Activated T-helper 1 cell treated with anti-CD3 and anti-CD28 coated beads, Interleukin-12 subunit alpha, Interleukin-12 subunit beta, Interleukin-2, Interleukin-4 antibody, amounts not matched to agents 30 ng/mL and 10 ng/mL and 1 ng/mL, durations not matched to agents 14 hours and 24 hours and 36 hours (primary cell): Measurements from ENCODE around the gene FTSJ3. TPM values are rescaled to one million over a fixed set of nuclear protein-coding genes. Genes with fewer than 3 reads are reported as not detected.

Experiments
- DNase-seq: peaks from one replicate; pipeline ENCODE4 v3.0.0; 2021; ENCODE audit warnings: low spot score
- H3K27ac Mint-ChIP-seq: one replicate; pipeline ENCODE4 v1.8.0; 2021; ENCODE audit warnings: mild to moderate bottlenecking, mixed read lengths
- H3K27me3 Mint-ChIP-seq: one replicate; pipeline ENCODE4 v1.8.0; 2022; ENCODE audit warnings: mild to moderate bottlenecking, moderate library complexity, mixed read lengths; ENCODE audit not compliant: insufficient read depth
- H3K36me3 Mint-ChIP-seq: one replicate; pipeline ENCODE4 v1.8.0; 2021; ENCODE audit warnings: low read depth, mixed read lengths
- H3K4me1 Mint-ChIP-seq: one replicate; pipeline ENCODE4 v1.8.0; 2021; ENCODE audit warnings: low read depth, mixed read lengths
- H3K4me3 Mint-ChIP-seq: one replicate; pipeline ENCODE4 v1.8.0; 2021; ENCODE audit warnings: mild to moderate bottlenecking, moderate library complexity, mixed read lengths
- H3K9me3 Mint-ChIP-seq: one replicate; pipeline ENCODE4 v1.8.0; 2021; ENCODE audit warnings: mixed read lengths
- intact Hi-C: fragments of 100-400 bp; cut with micrococcal nuclease; formaldehyde crosslinking; loops from one replicate; pipeline ENCODE4 v1.15.1; 2024
- total RNA-seq: library from RNA; stranded (reverse); gene quantifications from 2 replicates; pipeline ENCODE4 v1.2.3, GENCODE V29; 2022

Gene FTSJ3
- total RNA-seq, 1 donor from 2014 or later: 100 TPM

DNA sequence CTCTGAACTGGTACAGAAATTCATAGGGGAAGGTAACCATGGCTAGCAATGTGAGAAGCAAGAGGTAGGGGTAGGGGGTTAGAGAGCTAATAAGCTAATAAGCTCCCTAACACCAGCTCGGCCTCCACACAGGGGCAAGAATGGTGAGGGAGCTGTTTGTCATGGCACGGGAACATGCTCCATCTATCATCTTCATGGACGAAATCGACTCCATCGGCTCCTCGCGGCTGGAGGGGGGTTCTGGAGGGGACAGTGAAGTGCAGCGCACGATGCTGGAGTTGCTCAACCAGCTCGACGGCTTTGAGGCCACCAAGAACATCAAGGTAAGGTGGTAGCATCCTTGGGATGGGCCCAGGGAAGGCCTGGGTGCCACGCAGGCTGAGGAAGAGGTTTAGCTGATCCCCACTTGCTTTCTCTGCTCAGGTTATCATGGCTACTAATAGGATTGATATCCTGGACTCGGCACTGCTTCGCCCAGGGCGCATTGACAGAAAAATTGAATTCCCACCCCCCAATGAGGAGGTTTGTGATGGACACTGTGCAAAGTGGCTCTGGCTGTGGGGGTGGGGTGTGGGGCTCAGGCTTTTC is 3.5 kb upstream of the FTSJ3 start:
- Mint-ChIP-seq H3K27ac (peak overlapping the region; percentile 29), H3K4me1 (peaks cover 53% of the 10 kb centered on the region), H3K27me3 (no peaks in the 10 kb centered on the region), H3K4me3 (no peak overlapping the region), H3K36me3 (peaks cover 71% of the 10 kb centered on the region), H3K9me3 (no peaks in the 10 kb centered on the region)
- intact Hi-C loops: no loop called here
- DNase-seq: no peak

DNA sequence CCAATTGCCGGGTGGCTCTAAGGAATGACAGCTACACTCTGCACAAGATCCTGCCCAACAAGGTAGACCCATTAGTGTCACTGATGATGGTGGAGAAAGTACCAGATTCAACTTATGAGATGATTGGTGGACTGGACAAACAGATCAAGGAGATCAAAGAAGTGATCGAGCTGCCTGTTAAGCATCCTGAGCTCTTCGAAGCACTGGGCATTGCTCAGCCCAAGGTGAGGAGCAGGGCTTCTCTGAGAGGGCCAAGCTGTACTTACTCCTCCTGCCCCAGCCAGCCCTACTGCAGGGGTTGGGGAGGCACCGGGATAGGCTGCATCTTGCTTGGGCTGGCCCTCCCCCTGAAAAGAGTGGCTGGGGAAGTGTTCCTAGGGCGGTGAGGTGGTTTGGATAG is 2.8 kb upstream of the FTSJ3 start:
- Mint-ChIP-seq H3K4me1 (peaks cover 53% of the 10 kb centered on the region), H3K9me3 (no peaks in the 10 kb centered on the region), H3K27ac (no peak overlapping the region), H3K36me3 (peaks cover 71% of the 10 kb centered on the region), H3K4me3 (peak overlapping the region; percentile 4), H3K27me3 (no peaks in the 10 kb centered on the region)
- intact Hi-C loops: no loop called here
- no peak for DNase-seq

DNA sequence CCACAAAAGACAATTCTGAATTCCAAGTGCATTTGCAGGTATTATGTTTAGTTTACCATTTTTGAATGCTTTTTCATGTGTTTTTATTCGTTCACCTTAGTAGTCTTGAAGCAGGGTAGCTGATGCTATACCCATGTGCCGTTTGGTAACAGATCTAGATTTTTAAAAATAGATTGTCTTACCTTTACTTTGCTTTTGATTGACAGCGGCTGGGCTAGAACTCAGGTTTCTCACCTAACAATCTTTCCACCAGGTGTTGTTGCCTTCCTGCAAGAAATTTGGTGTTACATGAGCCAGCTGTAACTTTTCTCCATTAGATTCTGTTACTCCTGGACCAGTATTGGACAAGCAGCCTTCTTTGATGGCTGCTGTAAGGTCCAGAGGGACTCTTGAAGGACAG is 1.5 kb upstream of the FTSJ3 start:
- Mint-ChIP-seq H3K36me3 (peaks cover 75% of the 10 kb centered on the region), H3K9me3 (no peaks in the 10 kb centered on the region), H3K27ac (no peak overlapping the region), H3K27me3 (no peaks in the 10 kb centered on the region), H3K4me1 (peaks cover 58% of the 10 kb centered on the region), H3K4me3 (peak overlapping the region; percentile 67)
- no peak for DNase-seq
- intact Hi-C loops: loop anchor here (5.0 to 10.0 kb wide), 3 partner anchors 207 to 678 kb away; partner anchors contain the start of genes CEP95, DDX5 and MAP3K3

- H3K27me3 Mint-ChIP-seq: no peaks in the 10 kb centered on the region
- H3K36me3 Mint-ChIP-seq: peaks cover 75% of the 10 kb centered on the region
- DNase-seq: no peak
- H3K27ac Mint-ChIP-seq: peak overlapping the region; percentile 98
- H3K9me3 Mint-ChIP-seq: no peaks in the 10 kb centered on the region
- peak overlapping the region; percentile 96 for H3K4me3 Mint-ChIP-seq
- intact Hi-C loops: loop anchor here (1.0 to 10.0 kb wide), 9 partner anchors 7 to 1899 kb away; partner anchors contain the start of genes CCDC47, CEP95, DDX5 and MAP3K3
- H3K4me1 Mint-ChIP-seq: peaks cover 68% of the 10 kb centered on the region
Observed at GRCh38 chr17:63827801-63828221, 348 bp upstream of the FTSJ3 start.

DNA sequence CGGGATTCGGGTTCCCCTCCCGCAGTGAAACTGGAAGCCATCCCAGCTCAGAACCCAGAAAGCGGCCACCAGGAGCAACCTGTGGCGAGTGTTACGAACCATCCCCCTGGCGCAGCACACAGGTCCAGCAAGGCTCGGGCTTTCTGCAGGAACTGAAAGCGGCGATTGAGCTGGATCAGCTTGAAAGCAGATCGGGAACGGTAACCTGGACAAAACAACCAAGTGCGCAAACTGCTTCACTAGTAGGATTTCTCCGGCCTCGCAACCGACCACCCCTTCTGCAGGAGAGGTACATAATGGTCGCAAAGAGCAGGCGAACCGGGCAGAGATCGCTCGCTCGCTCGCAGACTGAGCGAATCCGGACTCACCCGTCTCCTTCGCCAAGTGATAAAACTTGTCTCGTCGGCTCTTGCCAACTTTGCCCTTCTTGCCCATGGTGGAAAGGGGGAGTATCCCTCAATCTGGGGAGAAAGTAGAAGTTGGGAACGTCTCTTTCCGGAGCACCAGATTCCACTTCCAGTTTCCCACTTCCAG is 928 bp downstream of the FTSJ3 start:
- no peaks in the 10 kb centered on the region for H3K9me3 Mint-ChIP-seq
- H3K27me3 Mint-ChIP-seq: no peaks in the 10 kb centered on the region
- intact Hi-C loops: loop anchor here (1.0 to 10.0 kb wide), 9 partner anchors 9 to 1898 kb away; partner anchors contain the start of genes CCDC47, CEP95, DDX5 and MAP3K3
- peak overlapping the region; percentile 96 for H3K4me3 Mint-ChIP-seq
- H3K27ac Mint-ChIP-seq: peak overlapping the region; percentile 98
- DNase-seq: no peak
- H3K36me3 Mint-ChIP-seq: peaks cover 78% of the 10 kb centered on the region
- peaks cover 75% of the 10 kb centered on the region for H3K4me1 Mint-ChIP-seq

GRCh38 chr17:63824362-63824761 is 3.1 kb downstream of the FTSJ3 start:
- intact Hi-C loops: loop anchor here (10.0 kb wide), 1 partner anchor 400 kb away; no protein-coding TSS in a partner anchor
- DNase-seq: no peak
- no peaks in the 10 kb centered on the region for H3K27me3 Mint-ChIP-seq
- H3K36me3 Mint-ChIP-seq: peaks cover 75% of the 10 kb centered on the region
- H3K4me1 Mint-ChIP-seq: peaks cover 72% of the 10 kb centered on the region
- peak overlapping the region; percentile 5 for H3K27ac Mint-ChIP-seq
- peak overlapping the region; percentile 9 for H3K4me3 Mint-ChIP-seq
- H3K9me3 Mint-ChIP-seq: no peaks in the 10 kb centered on the region

DNA sequence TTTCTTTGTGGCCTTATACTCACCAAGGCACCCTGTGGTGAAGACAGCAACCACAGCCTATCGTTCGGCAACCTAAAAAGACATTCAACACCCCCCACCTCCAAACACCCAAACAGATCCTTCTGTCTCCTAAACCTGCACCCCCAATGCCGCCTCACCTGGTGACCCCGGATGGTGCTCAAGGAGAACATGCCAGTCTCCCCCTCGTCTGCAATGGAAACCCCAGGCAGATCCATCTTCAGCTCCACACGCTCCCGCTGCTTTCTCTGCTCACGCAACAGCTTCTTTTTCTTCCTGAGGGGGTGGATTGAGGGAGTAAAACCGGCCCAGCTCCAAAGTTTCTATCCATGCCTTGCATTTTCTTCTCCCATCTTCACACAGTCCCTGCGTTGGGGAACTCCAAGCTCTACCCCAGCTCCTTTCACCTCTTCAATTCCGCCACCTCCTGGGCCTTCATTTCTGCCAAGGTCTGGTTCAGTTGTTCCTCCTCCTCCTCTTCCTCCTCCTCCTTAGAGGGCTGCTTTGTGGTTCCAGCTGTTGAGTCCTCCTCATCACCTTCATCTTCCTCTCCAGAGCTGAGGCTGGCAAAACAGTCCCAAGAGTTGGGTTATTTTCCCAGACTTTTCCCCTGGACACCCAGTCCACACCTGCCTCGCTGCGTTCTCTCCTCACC is 3.7 kb downstream of the FTSJ3 start:
- H3K4me3 Mint-ChIP-seq: peak overlapping the region; percentile 28
- no peaks in the 10 kb centered on the region for H3K9me3 Mint-ChIP-seq
- H3K27me3 Mint-ChIP-seq: no peaks in the 10 kb centered on the region
- no peak for DNase-seq
- intact Hi-C loops: loop anchor here (10.0 kb wide), 1 partner anchor 399 kb away; no protein-coding TSS in a partner anchor
- peaks cover 76% of the 10 kb centered on the region for H3K36me3 Mint-ChIP-seq
- peaks cover 66% of the 10 kb centered on the region for H3K4me1 Mint-ChIP-seq
- peak overlapping the region; percentile 41 for H3K27ac Mint-ChIP-seq

GRCh38 chr17:63822537-63822936 is 4.9 kb downstream of the FTSJ3 start:
- no peaks in the 10 kb centered on the region for H3K9me3 Mint-ChIP-seq
- intact Hi-C loops: loop anchor here (10.0 kb wide), 1 partner anchor 398 kb away; no protein-coding TSS in a partner anchor
- H3K36me3 Mint-ChIP-seq: peaks cover 82% of the 10 kb centered on the region
- no peak for DNase-seq
- no peaks in the 10 kb centered on the region for H3K27me3 Mint-ChIP-seq
- H3K27ac Mint-ChIP-seq: no peak overlapping the region
- H3K4me3 Mint-ChIP-seq: peak overlapping the region; percentile 6
- H3K4me1 Mint-ChIP-seq: peaks cover 63% of the 10 kb centered on the region

DNA sequence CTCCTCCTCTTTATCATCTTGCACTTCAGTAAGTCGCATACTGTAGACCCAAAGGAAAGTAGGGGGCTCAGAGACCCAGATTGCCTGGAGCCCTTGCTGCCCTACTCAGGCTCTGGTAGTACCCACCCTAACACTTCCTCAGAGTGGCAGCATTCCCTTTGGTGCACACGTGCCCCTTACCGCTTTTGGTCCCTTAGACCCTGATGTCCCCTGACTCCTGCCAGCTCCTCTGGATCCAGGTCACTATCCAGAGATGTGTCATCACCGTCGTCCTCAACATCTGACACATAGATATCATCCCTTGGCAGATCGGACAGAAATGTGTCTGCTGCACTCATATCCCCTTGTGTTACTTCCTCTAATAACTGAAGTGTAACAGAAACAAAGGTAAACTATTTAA is 5.7 kb downstream of the FTSJ3 start:
- Mint-ChIP-seq H3K27ac (peak overlapping the region; percentile 79), H3K27me3 (no peaks in the 10 kb centered on the region), H3K4me1 (peaks cover 64% of the 10 kb centered on the region), H3K9me3 (no peaks in the 10 kb centered on the region), H3K4me3 (peak overlapping the region; percentile 77), H3K36me3 (peaks cover 82% of the 10 kb centered on the region)
- no peak for DNase-seq
- intact Hi-C loops: loop anchor here (10.0 kb wide), 1 partner anchor 397 kb away; no protein-coding TSS in a partner anchor

DNA sequence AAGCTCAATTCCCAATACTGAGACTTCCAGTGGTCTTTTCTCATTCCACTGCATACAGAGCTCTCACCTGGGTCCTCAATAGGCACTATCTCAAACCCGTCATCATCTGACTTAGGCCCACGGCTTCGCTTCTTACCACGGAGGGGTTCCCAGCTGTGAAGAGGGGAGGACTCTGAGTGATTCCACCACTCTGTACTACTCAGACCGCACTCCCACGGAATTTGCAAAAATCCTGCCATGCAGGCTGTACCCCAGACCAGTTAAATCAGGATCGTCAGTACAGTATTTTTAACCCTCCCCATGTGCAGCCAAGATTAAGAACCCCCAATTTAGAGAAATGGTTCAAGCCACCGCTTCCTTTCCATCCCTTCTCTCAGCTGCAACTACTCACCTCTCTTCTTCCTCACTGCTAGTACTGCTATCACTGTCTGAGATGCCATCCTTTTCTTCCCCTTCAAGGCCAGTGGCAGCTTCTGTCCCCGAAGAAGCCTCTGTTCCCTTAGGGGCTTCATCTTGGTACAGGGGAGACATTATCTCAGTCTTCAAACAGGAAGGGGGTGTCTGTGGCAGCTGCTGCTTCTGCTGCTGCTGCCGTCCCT is 6.4 kb downstream of the FTSJ3 start:
- Mint-ChIP-seq H3K36me3 (peaks cover 80% of the 10 kb centered on the region), H3K27me3 (no peaks in the 10 kb centered on the region), H3K9me3 (no peaks in the 10 kb centered on the region), H3K4me3 (peak overlapping the region; percentile 77), H3K27ac (peak overlapping the region; percentile 3), H3K4me1 (peaks cover 64% of the 10 kb centered on the region)
- DNase-seq: no peak
- intact Hi-C loops: loop anchor here (10.0 kb wide), 1 partner anchor 396 kb away; no protein-coding TSS in a partner anchor

GRCh38 chr17:63819585-63820537 is 7.6 kb downstream of the FTSJ3 start:
- Mint-ChIP-seq H3K27me3 (no peaks in the 10 kb centered on the region), H3K27ac (peak overlapping the region; percentile 79), H3K9me3 (no peaks in the 10 kb centered on the region), H3K4me3 (peak overlapping the region; percentile 52), H3K36me3 (peaks cover 79% of the 10 kb centered on the region), H3K4me1 (peaks cover 52% of the 10 kb centered on the region)
- intact Hi-C loops: loop anchor here (10.0 kb wide), 1 partner anchor 395 kb away; no protein-coding TSS in a partner anchor
- DNase-seq: no peak

- intact Hi-C loops: no loop called here
- H3K9me3 Mint-ChIP-seq: no peaks in the 10 kb centered on the region
- H3K27me3 Mint-ChIP-seq: no peaks in the 10 kb centered on the region
- H3K27ac Mint-ChIP-seq: no peak overlapping the region
- H3K4me3 Mint-ChIP-seq: no peak overlapping the region
- peaks cover 75% of the 10 kb centered on the region for H3K36me3 Mint-ChIP-seq
- H3K4me1 Mint-ChIP-seq: peaks cover 45% of the 10 kb centered on the region
- DNase-seq: no peak
Observed at GRCh38 chr17:63819131-63819530, 8.3 kb downstream of the FTSJ3 start.
